Activated B cell treated with CpG ODN at 0.5 μM for 24 hours (primary cell): ENCODE results near the gene TECR. TPM values are rescaled to one million over a fixed set of nuclear protein-coding genes. Genes with fewer than 3 reads are reported as not detected.
"Not testable (repeated sequence)": the region's sequence is repeated elsewhere in the genome, so short reads cannot be mapped to it uniquely, and the experiment has no call there.

Experiments used
- ATAC-seq: fragments of 200-7000 bp; cut with Tn5 transposase; one replicate; pipeline ENCODE4 v1.10.0; 2021; ENCODE audit warnings: low read depth, mild to moderate bottlenecking, moderate library complexity
- CTCF ChIA-PET: fragments of 350-600 bp; sonication (Branson Sonifier 250); formaldehyde crosslinking; loops from one replicate; lab custom pipeline; 2021; ENCODE audit warnings: antibody characterized with exemption; lab: Charles Lee
- POLR2A ChIA-PET: fragments of 350-600 bp; sonication (Branson Sonifier 250); formaldehyde crosslinking; loops from one replicate; lab custom pipeline; 2021; ENCODE audit warnings: antibody characterized with exemption; lab: Charles Lee
- DNase-seq: peaks from one replicate; pipeline ENCODE4 v3.0.0; 2022
- H3K27ac Mint-ChIP-seq: one replicate; pipeline ENCODE4 v1.8.0; 2020; ENCODE audit warnings: mixed read lengths
- H3K27me3 Mint-ChIP-seq: one replicate; pipeline ENCODE4 v1.8.0; 2021; ENCODE audit warnings: mixed read lengths
- H3K36me3 Mint-ChIP-seq: one replicate; pipeline ENCODE4 v1.8.0; 2021; ENCODE audit warnings: low read depth, mixed read lengths
- H3K4me1 Mint-ChIP-seq: one replicate; pipeline ENCODE4 v1.8.0; 2021; ENCODE audit warnings: mixed read lengths
- H3K4me3 Mint-ChIP-seq: one replicate; pipeline ENCODE4 v1.8.0; 2020; ENCODE audit warnings: mild to moderate bottlenecking, mixed read lengths
- H3K9me3 Mint-ChIP-seq: one replicate; pipeline ENCODE4 v1.8.0; 2020; ENCODE audit warnings: mixed read lengths
- CTCF ChIP-seq: fragments of 200-600 bp; IDR thresholded peaks from one replicate; pipeline ENCODE4 v1.8.0; 2022; ENCODE audit warnings: antibody characterized with exemption, mild to moderate bottlenecking
- intact Hi-C: fragments of 100-400 bp; cut with micrococcal nuclease; formaldehyde crosslinking; loops from one replicate; pipeline ENCODE4 v1.15.1; 2024
- total RNA-seq: library from RNA; stranded (reverse); gene quantifications from 2 replicates; pipeline ENCODE4 v1.2.3, GENCODE V29; 2022

The TECR gene
- total RNA-seq, 1 donor from 2014 or later = 58.6 TPM

GRCh38 chr19:14577885-14578427 lies 48.6 kb downstream of the TECR start:
- Mint-ChIP-seq H3K27me3 (no peaks in the 10 kb centered on the region), H3K27ac (peak overlapping the region; percentile 75), H3K4me3 (peak overlapping the region; percentile 71), H3K4me1 (peaks cover 78% of the 10 kb centered on the region), H3K36me3 (peaks cover under 1% of the 10 kb centered on the region), H3K9me3 (no peaks in the 10 kb centered on the region)
- ATAC-seq (peak; percentile 59), DNase-seq (peak; percentile 52)
- intact Hi-C loops = no loop called here
- ChIA-PET CTCF (interaction anchor here (1.5 to 13.2 kb wide), 2 partner anchors 35 to 110 kb away, joined by 3 to 510 read pairs; partner anchors contain the start of gene ZNF333), POLR2A (interaction anchor here (0.7 to 5.7 kb wide), 5 partner anchors 26 to 1383 kb away, joined by 6 to 47 read pairs (median 12); no protein-coding TSS in a partner anchor)
- TF ChIP-seq CTCF = no peak

GRCh38 chr19:14580623-14581237 lies 51.3 kb downstream of the TECR start:
- DNase-seq (no peak), ATAC-seq (peak; percentile 2)
- Mint-ChIP-seq H3K36me3 (peaks cover 15% of the 10 kb centered on the region), H3K27ac (peak overlapping the region; percentile 75), H3K4me3 (peak overlapping the region; percentile 38), H3K4me1 (peaks cover 80% of the 10 kb centered on the region), H3K9me3 (no peaks in the 10 kb centered on the region), H3K27me3 (no peaks in the 10 kb centered on the region)
- intact Hi-C loops = no loop called here
- TF ChIP-seq CTCF = no peak
- ChIA-PET CTCF (interaction anchor here (1.0 to 13.2 kb wide), 4 partner anchors 33 to 107 kb away, joined by 3 to 510 read pairs (median 4); partner anchors contain the start of gene ZNF333), POLR2A (interaction anchor here (0.6 to 5.7 kb wide), 8 partner anchors 16 to 109 kb away, joined by 3 to 50 read pairs (median 4); partner anchors contain the start of gene ZNF333)

- CTCF ChIA-PET = interaction anchor here (1.0 to 2.1 kb wide), 3 partner anchors 8 to 103 kb away, joined by 3 to 5 read pairs (median 4); partner anchors contain the start of gene ADGRE3
- Mint-ChIP-seq H3K9me3 (no peaks in the 10 kb centered on the region), H3K4me1 (peaks cover 77% of the 10 kb centered on the region), H3K27me3 (no peaks in the 10 kb centered on the region), H3K36me3 (peaks cover 34% of the 10 kb centered on the region), H3K27ac (peak within 1 kb of the TSS; percentile 94), H3K4me3 (peak within 1 kb of the TSS; percentile 97)
- DNase-seq (peak; percentile 69), ATAC-seq (peak; percentile 58)
- no peak for TF ChIP-seq CTCF
- POLR2A ChIA-PET = interaction anchor here (1.3 to 5.6 kb wide), 5 partner anchors 8 to 107 kb away, joined by 6 to 50 read pairs (median 8); partner anchors contain the start of gene ZNF333
- intact Hi-C loops = loop anchor here (1.0 kb wide), 2 partner anchors 21 to 31 kb away; no protein-coding TSS in a partner anchor
These were observed 53.5 kb downstream of the TECR start, which contains the start of gene CLEC17A for GRCh38 chr19:14582894-14583340. TSS of gene CLEC17A (plus strand) at chr19:14583084. CDS start at chr19:14583161, 77 bp downstream.

- CTCF ChIA-PET = interaction anchor here (1.2 to 1.6 kb wide), 3 partner anchors 21 to 104 kb away, joined by 3 to 4 read pairs (median 3); no protein-coding TSS in a partner anchor
- H3K9me3 Mint-ChIP-seq, DNase-seq, ATAC-seq, intact Hi-C loops, H3K27me3 Mint-ChIP-seq: not testable (repeated sequence)
- Mint-ChIP-seq H3K4me3 (peak overlapping the region; percentile 97), H3K36me3 (peaks cover 41% of the 10 kb centered on the region), H3K4me1 (peaks cover 75% of the 10 kb centered on the region), H3K27ac (peak overlapping the region; percentile 94)
- POLR2A ChIA-PET = interaction anchor here (0.6 to 5.6 kb wide), 11 partner anchors 10 to 508 kb away, joined by 3 to 50 read pairs (median 6); partner anchors contain the start of gene ZNF333
These were observed 55.0 kb downstream of the TECR start for GRCh38 chr19:14584372-14584771.

- Mint-ChIP-seq H3K27ac (peak overlapping the region; percentile 89), H3K4me3 (peak overlapping the region; percentile 97)
These were observed 55.8 kb downstream of the TECR start for GRCh38 chr19:14585187-14585586.

GRCh38 chr19:14589433-14589832 lies 60.0 kb downstream of the TECR start:
- POLR2A ChIA-PET = interaction anchor here (0.8 kb wide), 1 partner anchor 24 kb away, joined by 3 read pairs; no protein-coding TSS in a partner anchor
- peaks cover 58% of the 10 kb centered on the region for H3K36me3 Mint-ChIP-seq
- ATAC-seq = peak; percentile 29
- CTCF ChIA-PET, intact Hi-C loops, H3K4me3 Mint-ChIP-seq, DNase-seq, H3K27me3 Mint-ChIP-seq, H3K9me3 Mint-ChIP-seq: not testable (repeated sequence)
- H3K4me1 Mint-ChIP-seq = peaks cover 65% of the 10 kb centered on the region
- H3K27ac Mint-ChIP-seq = peak overlapping the region; percentile 71

More at GRCh38 chr19:14585187-14585586, 55.8 kb downstream of the TECR start:
- intact Hi-C loops, DNase-seq, CTCF ChIA-PET, H3K9me3 Mint-ChIP-seq, H3K27me3 Mint-ChIP-seq: not testable (repeated sequence)
- POLR2A ChIA-PET = interaction anchor here (1.4 to 2.1 kb wide), 3 partner anchors 16 to 105 kb away, joined by 5 to 9 read pairs (median 7); partner anchors contain the start of gene ZNF333
- H3K36me3 Mint-ChIP-seq = peaks cover 41% of the 10 kb centered on the region
- peak; percentile 80 for ATAC-seq
- peaks cover 73% of the 10 kb centered on the region for H3K4me1 Mint-ChIP-seq
